Erythroblast (primary cell): ENCODE measurements around the gene FHL3.

Experiments
- GATA1 ChIP-seq: IDR thresholded peaks from 2 replicates; pipeline ENCODE4 v1.6.1; 2011; ENCODE audit warnings: low read depth, mild to moderate bottlenecking, control low read depth, low read length, moderate library complexity
- POLR2A ChIP-seq: IDR thresholded peaks from 2 replicates; pipeline ENCODE4 v1.6.1; 2011; ENCODE audit warnings: mild to moderate bottlenecking, low read length

DNA sequence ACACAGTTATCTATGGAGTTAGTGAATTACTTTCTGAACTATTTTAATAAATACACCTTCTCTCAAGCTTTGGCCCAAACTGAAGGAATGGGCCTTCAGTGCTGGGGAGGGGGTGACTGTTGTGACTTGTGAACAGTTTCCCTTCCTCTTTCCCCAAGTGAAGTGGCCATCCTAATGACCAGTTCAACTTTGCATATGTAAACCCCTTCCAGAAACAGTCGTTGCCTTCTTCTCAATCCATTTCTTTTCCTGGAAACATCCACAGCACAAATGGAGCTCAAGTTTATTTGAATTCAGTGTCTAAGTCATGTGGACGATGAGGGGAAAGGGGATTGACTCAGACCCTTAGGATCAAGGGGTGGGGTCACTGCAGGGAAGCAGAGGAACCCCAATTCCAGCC lies 57.1 kb downstream of the FHL3 start:
- TF ChIP-seq POLR2A (no peak), GATA1 (no peak)
